Measurements from ENCODE around the gene TOPBP1. TPM values are rescaled to one million over a fixed set of nuclear protein-coding genes. Genes with fewer than 3 reads are reported as not detected.
A peak's percentile ranks its signal among the peaks of the same experiment; 100 is the strongest.

The TOPBP1 gene
- total and polyA plus RNA-seq, 2 of the 4 experiments (the other 2 are of a cell fraction), result 19.5 to 50.5 TPM

DNA sequence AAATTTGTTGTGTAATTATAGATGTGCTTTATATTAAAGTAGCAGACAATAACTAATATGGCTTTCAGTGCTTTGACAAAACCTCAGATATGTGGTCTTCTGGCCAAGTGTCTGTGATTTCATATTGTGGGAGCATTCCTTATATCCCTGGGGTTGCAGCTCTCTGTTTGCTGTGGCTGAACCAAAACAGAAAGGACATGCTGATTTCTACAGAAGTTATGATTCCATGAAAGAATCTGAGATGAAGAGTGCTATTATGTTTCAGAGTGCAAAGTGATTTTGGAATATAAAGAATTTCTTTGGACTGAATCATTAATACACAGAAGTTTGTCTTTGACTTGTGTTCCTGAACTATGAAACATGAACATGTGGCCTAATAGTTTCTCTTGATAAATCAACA is 51.7 kb downstream of the TOPBP1 start:
- Histone ChIP-seq H3K4ac (ENCODE audit: low read depth, low read length) (no peak overlapping the region), H4K20me1 (ENCODE audit: insufficient read depth, low read length) (no peaks in the 10 kb centered on the region), H3K56ac (ENCODE audit: extremely low read depth, insufficient read depth, low read length) (no peak overlapping the region), H4K5ac (ENCODE audit: low read depth, low read length) (no peak overlapping the region), H3K4me2 (ENCODE audit: low read depth, low read length) (no peak overlapping the region), H2BK5ac (ENCODE audit: low read depth, low read length, poor library complexity, severe bottlenecking) (no peak overlapping the region), H3K23ac (ENCODE audit: low read depth, low read length) (no peak overlapping the region), H3K14ac (replicated peaks; ENCODE audit: low read depth, low read length) (no peak overlapping the region), H3K9me1 (ENCODE audit: insufficient read depth, low read length) (no peaks in the 10 kb centered on the region), H2BK120ac (ENCODE audit: low read depth, low read length) (no peak overlapping the region), H3K27ac (ENCODE audit: insufficient read depth, low read length) (no peak overlapping the region), H4K8ac (ENCODE audit: low read depth in 2 of 2, low read length in 2 of 2) (no peak overlapping the region), H3K9me3 (ENCODE audit: control insufficient read depth, insufficient read depth, low read length) (no peaks in the 10 kb centered on the region), H3K4me3 (ENCODE audit: insufficient read depth, low read depth, low read length) (no peak overlapping the region), H3K27me3 (ENCODE audit: control insufficient read depth, insufficient read depth, low read length) (no peaks in the 10 kb centered on the region), H3K36me3 (ENCODE audit: control insufficient read depth, insufficient read depth, low read length) (peaks cover 12% of the 10 kb centered on the region), H2BK20ac (ENCODE audit: low read depth, low read length) (no peak overlapping the region), H3K79me1 (ENCODE audit: low read depth in 1 of 2, low read length in 2 of 2) (peaks cover under 1 to 3% of the 10 kb centered on the region in 2 experiments; a peak in 2 of 4 replicates), H2AK5ac (ENCODE audit: low read depth, low read length) (no peak overlapping the region), H4K91ac (ENCODE audit: insufficient read depth, low read depth, low read length) (no peak overlapping the region), H2BK15ac (ENCODE audit: low read depth, low read length) (no peak overlapping the region), H3K9ac (ENCODE audit: low read depth, low read length) (no peak overlapping the region), H2AK9ac (replicated peaks; ENCODE audit: low read depth, low read length, poor library complexity) (no peak overlapping the region), H2AFZ (replicated peaks; ENCODE audit: low read length, poor library complexity) (no peak overlapping the region), H3K18ac (ENCODE audit: low read depth, low read length) (no peak overlapping the region), H3K4me1 (ENCODE audit: control insufficient read depth, insufficient read depth, low read length) (no peaks in the 10 kb centered on the region)
- POLR2A ChIA-PET (ENCODE audit: unreplicated experiment), result no interaction called here
- DNase-seq (peak; percentile 26), ATAC-seq (ENCODE audit: low read depth) (peak; percentile 68)
- intact Hi-C loops (cut with micrococcal nuclease), result no loop called here
- no TSS peak for BruUV-seq (replicated peaks)
- TF ChIP-seq NFE2L2 (IDR thresholded peaks at IDR 0.05; ENCODE audit: low read depth, low read length) (no peak), MXI1 (IDR thresholded peaks at IDR 0.05; ENCODE audit: borderline replicate concordance, low read depth, low read length) (no peak), POLR2A (IDR thresholded peaks at IDR 0.05; ENCODE audit: low read depth, low read length) (no peak), RFX5 (IDR thresholded peaks at IDR 0.05; ENCODE audit: low read depth, low read length) (no peak)
- TF ChIP-seq, protein P1, sequence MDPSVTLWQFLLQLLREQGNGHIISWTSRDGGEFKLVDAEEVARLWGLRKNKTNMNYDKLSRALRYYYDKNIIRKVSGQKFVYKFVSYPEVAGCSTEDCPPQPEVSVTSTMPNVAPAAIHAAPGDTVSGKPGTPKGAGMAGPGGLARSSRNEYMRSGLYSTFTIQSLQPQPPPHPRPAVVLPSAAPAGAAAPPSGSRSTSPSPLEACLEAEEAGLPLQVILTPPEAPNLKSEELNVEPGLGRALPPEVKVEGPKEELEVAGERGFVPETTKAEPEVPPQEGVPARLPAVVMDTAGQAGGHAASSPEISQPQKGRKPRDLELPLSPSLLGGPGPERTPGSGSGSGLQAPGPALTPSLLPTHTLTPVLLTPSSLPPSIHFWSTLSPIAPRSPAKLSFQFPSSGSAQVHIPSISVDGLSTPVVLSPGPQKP (IDR thresholded peaks at IDR 0.05; ENCODE audit: borderline replicate concordance, low read depth, low read length), result no peak
- dilution Hi-C loops (cut with HindIII; ENCODE audit: low sequenced_read_pairs, unreplicated experiment), result no loop called here
- in situ Hi-C loops (cut with MboI; ENCODE audit: low sequenced_read_pairs), result loop anchor here (25.0 kb wide), 2 partner anchors 898 to 1123 kb away; partner anchors contain the start of gene NPHP3
- CTCF ChIA-PET, result no interaction called here
